Trophoblast cell (in vitro differentiated cells and primary cell): ENCODE data around the gene LGALS7B.
A peak's percentile ranks its signal among the peaks of the same experiment; 100 is the strongest.
"Not testable (repeated sequence)": the region's sequence is repeated elsewhere in the genome, so short reads cannot be mapped to it uniquely, and the experiment has no call there.

ENCODE experiments used
- DNase-seq, 2 donors: peaks; one replicate each; pipeline ENCODE4 v3.0.0-alpha.2; 2016
- H2AFZ ChIP-seq: 2 replicates; pipeline ENCODE4 v1.6.1; 2013; ENCODE audit warnings: low read length, moderate library complexity, mild to moderate bottlenecking; ENCODE audit not compliant: insufficient read depth, poor library complexity
- H2AK5ac ChIP-seq: 2 replicates; pipeline ENCODE4 v1.6.1; 2013; ENCODE audit warnings: mild to moderate bottlenecking, low read length
- H2BK120ac ChIP-seq: 2 replicates; pipeline ENCODE4 v1.6.1; 2013; ENCODE audit warnings: low read length, mild to moderate bottlenecking, moderate library complexity; ENCODE audit not compliant: insufficient read depth, poor library complexity
- H2BK12ac ChIP-seq: 2 replicates; pipeline ENCODE4 v1.6.1; 2013; ENCODE audit warnings: mild to moderate bottlenecking, low read length, moderate library complexity
- H2BK5ac ChIP-seq: 2 replicates; pipeline ENCODE4 v1.6.1; 2013; ENCODE audit warnings: low read length, low read depth, moderate library complexity, mild to moderate bottlenecking; ENCODE audit not compliant: poor library complexity
- H3K14ac ChIP-seq: 2 replicates; pipeline ENCODE4 v1.6.1; 2013; ENCODE audit warnings: mild to moderate bottlenecking, low read length
- H3K18ac ChIP-seq: 2 replicates; pipeline ENCODE4 v1.6.1; 2013; ENCODE audit warnings: mild to moderate bottlenecking, low read length
- H3K23ac ChIP-seq: 2 replicates; pipeline ENCODE4 v1.6.1; 2013; ENCODE audit warnings: low read length
- H3K27ac ChIP-seq: 2 replicates; pipeline ENCODE4 v1.5.1; 2013; ENCODE audit warnings: low read depth, mild to moderate bottlenecking, inconsistent platforms, low read length, moderate library complexity
- H3K27me3 ChIP-seq: 2 replicates; pipeline ENCODE4 v1.6.1; 2013; ENCODE audit warnings: inconsistent platforms, mild to moderate bottlenecking, low read length, moderate library complexity; ENCODE audit not compliant: insufficient read depth
- H3K36me3 ChIP-seq, 2 experiments: 1 replicate in 1 of 2; 2 replicates in 1 of 2; pipeline ENCODE4 v1.6.1; 2013; ENCODE audit warnings: low read length in 2 of 2, mild to moderate bottlenecking in 2 of 2, moderate library complexity in 1 of 2; ENCODE audit not compliant: insufficient read depth in 2 of 2, control insufficient read depth in 1 of 2
- H3K4ac ChIP-seq: 2 replicates; pipeline ENCODE4 v1.6.1; 2013; ENCODE audit warnings: low read depth, mild to moderate bottlenecking, low read length, moderate library complexity
- H3K4me1 ChIP-seq, 2 experiments: 1 replicate in 1 of 2; 2 replicates in 1 of 2; pipeline ENCODE4 v1.6.1; 2013; ENCODE audit warnings: low read length in 2 of 2, mild to moderate bottlenecking in 2 of 2, moderate library complexity in 1 of 2; ENCODE audit not compliant: insufficient read depth in 2 of 2, control insufficient read depth in 1 of 2
- H3K4me2 ChIP-seq: 2 replicates; pipeline ENCODE4 v1.6.1; 2013; ENCODE audit warnings: inconsistent platforms, mild to moderate bottlenecking, low read length, moderate library complexity
- H3K4me3 ChIP-seq: 2 replicates; pipeline ENCODE4 v1.5.1; 2013; ENCODE audit warnings: mild to moderate bottlenecking, low read depth, low read length, inconsistent platforms
- H3K79me1 ChIP-seq: one replicate; pipeline ENCODE4 v1.6.1; 2013; ENCODE audit warnings: low read length
- H3K79me2 ChIP-seq: 2 replicates; pipeline ENCODE4 v1.6.1; 2013; ENCODE audit warnings: low read length, mild to moderate bottlenecking; ENCODE audit not compliant: control insufficient read depth, insufficient read depth, poor library complexity
- H3K9ac ChIP-seq: 2 replicates; pipeline ENCODE4 v1.6.1; 2013; ENCODE audit warnings: mild to moderate bottlenecking, low read length
- H3K9me3 ChIP-seq: 2 replicates; pipeline ENCODE4 v1.6.1; 2013; ENCODE audit warnings: low read depth, mild to moderate bottlenecking, control low read depth, inconsistent platforms, low read length; ENCODE audit not compliant: insufficient read depth
- H4K12ac ChIP-seq: 2 replicates; pipeline ENCODE4 v1.6.1; 2013; ENCODE audit warnings: low read depth, mild to moderate bottlenecking, low read length, moderate library complexity
- H4K8ac ChIP-seq: 2 replicates; pipeline ENCODE4 v1.6.1; 2013; ENCODE audit warnings: low read depth, mild to moderate bottlenecking, low read length, moderate library complexity
- H4K91ac ChIP-seq: one replicate; pipeline ENCODE4 v1.6.1; 2013; ENCODE audit warnings: low read depth, mild to moderate bottlenecking, low read length, moderate library complexity
- WGBS: extraction: QIAGEN DNeasy Blood & Tissue Kit; methylation state at CpG from one replicate; pipeline ENCODE4 v1.1.7; 2013; ENCODE audit warnings: missing lambda C conversion rate; ENCODE audit not compliant: insufficient read length, insufficient coverage; ENCODE audit errors: extremely low coverage; 5-methylcytosine and 5-hydroxymethylcytosine counted together

The LGALS7B gene

GRCh38 chr19:38786572-38787265 is 2.3 kb upstream of the LGALS7B start:
- H3K9me3 ChIP-seq = no peaks in the 10 kb centered on the region
- H3K18ac ChIP-seq = peak overlapping the region; percentile 9
- no peak overlapping the region for H4K8ac ChIP-seq
- H4K91ac ChIP-seq = no peak overlapping the region
- H3K4ac ChIP-seq = no peak overlapping the region
- no peak overlapping the region for H3K27ac ChIP-seq
- no peak overlapping the region for H2AFZ ChIP-seq
- no peak overlapping the region for H3K9ac ChIP-seq
- DNase-seq = no peak
- no CpG with 5 or more reads among the region's 11 CpGs for WGBS
- H2BK12ac ChIP-seq = peak overlapping the region; percentile 13
- H2BK5ac ChIP-seq = no peak overlapping the region
- H3K4me3 ChIP-seq = no peak overlapping the region
- no peak overlapping the region for H2AK5ac ChIP-seq
- H3K79me1 ChIP-seq = peaks cover 1% of the 10 kb centered on the region
- H3K4me1 ChIP-seq = no peaks in the 10 kb centered on the region
- no peak overlapping the region for H2BK120ac ChIP-seq
- no peaks in the 10 kb centered on the region for H3K79me2 ChIP-seq
- H3K36me3 ChIP-seq = no peaks in the 10 kb centered on the region
- H3K14ac ChIP-seq = no peak overlapping the region
- H3K4me2 ChIP-seq = no peak overlapping the region
- H3K23ac ChIP-seq = no peak overlapping the region
- H3K27me3 ChIP-seq = no peaks in the 10 kb centered on the region
- no peak overlapping the region for H4K12ac ChIP-seq

GRCh38 chr19:38790507-38791403 is 1.8 kb downstream of the LGALS7B start:
- not testable (repeated sequence) for H3K18ac ChIP-seq
- WGBS = no CpG with 5 or more reads among the region's 49 CpGs

GRCh38 chr19:38791451-38792064 is 2.6 kb downstream of the LGALS7B start:
- not testable (repeated sequence) for H3K9ac ChIP-seq, H4K12ac ChIP-seq, H3K79me2 ChIP-seq, H3K4me1 ChIP-seq, H3K4ac ChIP-seq, H2AK5ac ChIP-seq, H3K9me3 ChIP-seq, H2AFZ ChIP-seq, H2BK5ac ChIP-seq, H3K79me1 ChIP-seq, DNase-seq, H3K4me3 ChIP-seq, H4K8ac ChIP-seq, H3K14ac ChIP-seq, H3K27ac ChIP-seq, H2BK120ac ChIP-seq, H2BK12ac ChIP-seq, H3K27me3 ChIP-seq, H4K91ac ChIP-seq, H3K36me3 ChIP-seq, H3K18ac ChIP-seq, H3K23ac ChIP-seq, H3K4me2 ChIP-seq
- WGBS = no CpG with 5 or more reads among the region's 40 CpGs

More at GRCh38 chr19:38790507-38791403, 1.8 kb downstream of the LGALS7B start:
- not testable (repeated sequence) for H3K4me3 ChIP-seq, H3K79me1 ChIP-seq, H2BK5ac ChIP-seq, H3K4me1 ChIP-seq, H3K9me3 ChIP-seq, H3K27me3 ChIP-seq, H3K79me2 ChIP-seq, H3K23ac ChIP-seq, H3K9ac ChIP-seq, H3K27ac ChIP-seq, H2BK120ac ChIP-seq, H4K91ac ChIP-seq, H2AFZ ChIP-seq, H3K4ac ChIP-seq, H4K12ac ChIP-seq, H3K14ac ChIP-seq, H2AK5ac ChIP-seq, H3K36me3 ChIP-seq, H2BK12ac ChIP-seq, H3K4me2 ChIP-seq, DNase-seq, H4K8ac ChIP-seq

GRCh38 chr19:38792250-38793111 is 3.5 kb downstream of the LGALS7B start:
- Histone ChIP-seq H3K18ac (no peak overlapping the region), H3K79me1 (peaks cover 3% of the 10 kb centered on the region), H3K9ac (no peak overlapping the region), H2BK5ac (peak overlapping the region; percentile 50), H2BK120ac (peak overlapping the region; percentile 83), H4K91ac (peak overlapping the region; percentile 68), H3K36me3 (no peaks in the 10 kb centered on the region), H4K12ac (peak overlapping the region; percentile 57), H3K27me3 (no peaks in the 10 kb centered on the region), H3K9me3 (no peaks in the 10 kb centered on the region), H3K4ac (no peak overlapping the region), H3K4me2 (no peak overlapping the region), H4K8ac (peak overlapping the region; percentile 62), H3K23ac (no peak overlapping the region), H3K79me2 (no peaks in the 10 kb centered on the region), H2AK5ac (peak overlapping the region; percentile 81), H3K14ac (peak overlapping the region; percentile 66), H3K27ac (no peak overlapping the region), H2AFZ (peak overlapping the region; percentile 60), H3K4me1 (no peaks in the 10 kb centered on the region), H2BK12ac (peak overlapping the region; percentile 92), H3K4me3 (peak overlapping the region; percentile 12)
- DNase-seq = peak; percentile 35 to 44
- no CpG with 5 or more reads among the region's 71 CpGs for WGBS
